A673 (cell line): ENCODE measurements around the gene SLC9C2. TPM values are rescaled to one million over a fixed set of nuclear protein-coding genes. Genes with fewer than 3 reads are reported as not detected.

ENCODE experiments used
- BruUV-seq: library from RNA; stranded (reverse); fragments of 400-500 nt; replicated peaks from 2 replicates; lab custom pipeline; 2021; lab: Mats Ljungman, UMichigan
- CTCF ChIA-PET: fragments of 300-600 bp; sonication (Branson Sonifier 250); formaldehyde crosslinking; loops from one replicate; lab custom pipeline; 2022; ENCODE audit warnings: antibody characterized with exemption; lab: Charles Lee
- POLR2A ChIA-PET: fragments of 300-600 bp; sonication (Branson Sonifier 250); formaldehyde crosslinking; loops from one replicate; lab custom pipeline; 2022; ENCODE audit warnings: antibody characterized with exemption; ENCODE audit not compliant: low non-redundant PET; lab: Charles Lee
- DNase-seq: peaks from one replicate; pipeline ENCODE4 v3.0.0-alpha.2; 2015; ENCODE audit warnings: low spot score
- H3K27ac ChIP-seq: fragments of 200-600 bp; sonication (generic); 2 replicates; pipeline ENCODE4 v1.5.1; 2016; ENCODE audit warnings: mixed run types, low read depth, mild to moderate bottlenecking, mixed read lengths, antibody characterized with exemption, low read length; ENCODE audit not compliant: poor library complexity, severe bottlenecking
- H3K27me3 ChIP-seq: fragments of 200-600 bp; sonication (generic); replicated peaks from 2 replicates; pipeline ENCODE4 v1.6.1; 2017; ENCODE audit warnings: mixed run types, low read depth, mild to moderate bottlenecking, mixed read lengths, antibody characterized with exemption, low read length; ENCODE audit not compliant: insufficient read depth, poor library complexity
- H3K36me3 ChIP-seq: fragments of 200-600 bp; sonication (generic); 2 replicates; pipeline ENCODE4 v1.6.1; 2016; ENCODE audit warnings: mixed run types, mild to moderate bottlenecking, mixed read lengths, antibody characterized with exemption, low read length; ENCODE audit not compliant: insufficient read depth, poor library complexity, severe bottlenecking
- H3K4me1 ChIP-seq: fragments of 200-600 bp; sonication (generic); 2 replicates; pipeline ENCODE4 v1.6.1; 2017; ENCODE audit warnings: mixed run types, mild to moderate bottlenecking, mixed read lengths, antibody characterized with exemption, low read length; ENCODE audit not compliant: insufficient read depth, poor library complexity, severe bottlenecking
- H3K4me3 ChIP-seq: fragments of 200-600 bp; sonication (generic); 2 replicates; pipeline ENCODE4 v1.5.1; 2016; ENCODE audit warnings: low read depth, mixed run types, mild to moderate bottlenecking, mixed read lengths, low read length; ENCODE audit not compliant: poor library complexity, severe bottlenecking
- H3K9me3 ChIP-seq: fragments of 200-600 bp; sonication (generic); 2 replicates; pipeline ENCODE4 v1.6.1; 2016; ENCODE audit warnings: mixed run types, low read depth, mild to moderate bottlenecking, mixed read lengths, antibody characterized with exemption, low read length; ENCODE audit not compliant: poor library complexity, severe bottlenecking
- CTCF ChIP-seq: fragments of 300-800, 200-600 bp; sonication (generic); conservative IDR thresholded peaks from 2 replicates; pipeline ENCODE4 v1.5.1; 2017; ENCODE audit warnings: low read depth, mild to moderate bottlenecking, antibody characterized with exemption, low read length, moderate library complexity, mixed read lengths
- EZH2 ChIP-seq: fragments of 200-600 bp; sonication (generic); IDR thresholded peaks from 2 replicates; pipeline ENCODE4 v1.6.1; 2017; ENCODE audit warnings: borderline replicate concordance, low read depth, mild to moderate bottlenecking, mixed read lengths, antibody characterized with exemption, low read length; ENCODE audit not compliant: poor library complexity, severe bottlenecking
- intact Hi-C: fragments of 100-400 bp; cut with micrococcal nuclease; formaldehyde crosslinking; loops from one replicate; pipeline ENCODE4 v1.10.0; 2022; ENCODE audit not compliant: unreplicated experiment
- total RNA-seq: library from RNA; stranded (reverse); gene quantifications from 2 replicates; pipeline ENCODE4 v1.2.3, GENCODE V29; 2021

The SLC9C2 gene
- total RNA-seq, 1 experiment from 2014 or later = not detected

GRCh38 chr1:173573596-173573995 lies 29.3 kb downstream of the SLC9C2 start:
- Histone ChIP-seq H3K27ac (no peak overlapping the region), H3K27me3 (no peaks in the 10 kb centered on the region), H3K9me3 (no peaks in the 10 kb centered on the region), H3K36me3 (no peaks in the 10 kb centered on the region), H3K4me3 (no peak overlapping the region), H3K4me1 (no peaks in the 10 kb centered on the region)
- no TSS peak for BruUV-seq
- intact Hi-C loops = no loop called here
- ChIA-PET CTCF (no interaction called here), POLR2A (no interaction called here)
- no peak for DNase-seq
- TF ChIP-seq EZH2 (no peak), CTCF (no peak)

DNA sequence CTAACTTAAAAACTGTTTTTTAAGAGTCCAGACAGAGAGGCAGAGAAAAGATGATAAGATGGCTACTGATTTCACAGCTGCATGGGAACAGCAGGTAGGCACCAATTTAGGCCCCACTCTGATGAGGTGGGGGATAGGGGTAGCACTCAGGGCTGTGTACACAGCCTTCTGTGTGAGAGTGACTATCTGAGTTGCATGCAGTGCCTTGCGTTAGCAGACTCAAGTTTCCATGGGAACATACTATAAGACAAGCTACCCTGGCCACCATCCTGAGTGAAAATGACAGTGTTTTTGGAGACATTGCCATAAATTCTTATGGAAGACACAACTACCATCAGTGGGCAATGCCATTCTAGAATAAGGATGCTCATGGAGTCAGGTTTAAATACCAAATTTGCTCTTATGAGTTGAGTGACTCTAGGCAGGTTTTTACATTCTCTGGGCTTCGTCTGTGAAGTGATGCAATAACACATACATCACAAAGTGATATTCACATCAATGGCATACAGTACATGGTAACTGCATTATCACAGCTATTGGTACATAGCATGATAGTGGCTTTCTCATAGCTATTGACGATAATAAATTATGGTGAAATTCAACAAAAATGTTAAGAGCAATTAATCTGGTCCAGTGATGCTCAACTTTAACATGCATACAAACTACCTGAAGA lies 30.5 kb downstream of the SLC9C2 start:
- intact Hi-C loops = no loop called here
- POLR2A ChIA-PET = no interaction called here
- no peak for DNase-seq
- Histone ChIP-seq H3K27ac (no peak overlapping the region), H3K27me3 (no peaks in the 10 kb centered on the region), H3K4me1 (no peaks in the 10 kb centered on the region), H3K9me3 (no peaks in the 10 kb centered on the region), H3K4me3 (no peak overlapping the region), H3K36me3 (no peaks in the 10 kb centered on the region)
- no TSS peak for BruUV-seq
- CTCF ChIA-PET = no interaction called here
- no peak for TF ChIP-seq EZH2
- TF ChIP-seq CTCF = no peak

DNA sequence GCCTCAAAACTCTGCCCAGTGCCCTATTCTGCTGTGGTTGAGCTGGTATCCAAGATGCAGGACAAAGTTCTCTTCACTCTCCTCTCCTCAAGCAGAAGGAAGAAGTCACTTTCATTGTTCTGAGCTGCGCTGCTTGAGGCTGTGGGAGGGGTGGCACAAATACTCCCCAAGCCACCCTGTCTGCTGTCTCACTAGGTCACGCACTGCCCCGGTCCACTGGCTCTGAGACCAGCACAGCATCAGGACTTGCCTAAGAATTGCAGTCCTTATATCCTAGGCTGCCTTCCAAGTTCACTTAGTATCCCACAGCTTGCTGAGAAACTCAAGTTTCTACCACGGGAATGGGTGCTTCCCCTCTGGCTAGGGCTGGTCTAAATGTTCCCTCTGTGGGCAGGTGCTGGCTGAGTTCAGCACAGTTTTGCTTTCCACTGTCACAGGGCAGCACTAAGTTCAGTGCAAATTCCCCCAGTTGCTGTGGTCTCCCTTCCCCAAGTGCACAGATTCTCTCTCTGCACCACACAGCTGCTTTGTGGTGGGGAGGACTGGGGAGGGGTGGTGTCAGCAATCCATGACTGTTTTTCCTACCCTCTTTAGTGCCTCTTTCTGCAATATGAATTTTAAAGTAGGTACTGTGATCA lies 32.4 kb downstream of the SLC9C2 start:
- H3K27ac ChIP-seq = no peak overlapping the region
- intact Hi-C loops = no loop called here
- no TSS peak for BruUV-seq
- POLR2A ChIA-PET = no interaction called here
- H3K4me3 ChIP-seq = no peak overlapping the region
- no peaks in the 10 kb centered on the region for H3K36me3 ChIP-seq
- H3K9me3 ChIP-seq = no peaks in the 10 kb centered on the region
- DNase-seq = no peak
- H3K27me3 ChIP-seq = no peaks in the 10 kb centered on the region
- no peaks in the 10 kb centered on the region for H3K4me1 ChIP-seq
- CTCF ChIA-PET = no interaction called here
- TF ChIP-seq CTCF (no peak), EZH2 (no peak)
